Measurements from ENCODE around the gene METTL25.

METTL25 gene

GRCh38 chr12:82461393-82461792 lies 103.1 kb downstream of the METTL25 start:
- DNase-seq (ENCODE audit: low read depth), result no peak
- TF ChIP-seq, protein P1, sequence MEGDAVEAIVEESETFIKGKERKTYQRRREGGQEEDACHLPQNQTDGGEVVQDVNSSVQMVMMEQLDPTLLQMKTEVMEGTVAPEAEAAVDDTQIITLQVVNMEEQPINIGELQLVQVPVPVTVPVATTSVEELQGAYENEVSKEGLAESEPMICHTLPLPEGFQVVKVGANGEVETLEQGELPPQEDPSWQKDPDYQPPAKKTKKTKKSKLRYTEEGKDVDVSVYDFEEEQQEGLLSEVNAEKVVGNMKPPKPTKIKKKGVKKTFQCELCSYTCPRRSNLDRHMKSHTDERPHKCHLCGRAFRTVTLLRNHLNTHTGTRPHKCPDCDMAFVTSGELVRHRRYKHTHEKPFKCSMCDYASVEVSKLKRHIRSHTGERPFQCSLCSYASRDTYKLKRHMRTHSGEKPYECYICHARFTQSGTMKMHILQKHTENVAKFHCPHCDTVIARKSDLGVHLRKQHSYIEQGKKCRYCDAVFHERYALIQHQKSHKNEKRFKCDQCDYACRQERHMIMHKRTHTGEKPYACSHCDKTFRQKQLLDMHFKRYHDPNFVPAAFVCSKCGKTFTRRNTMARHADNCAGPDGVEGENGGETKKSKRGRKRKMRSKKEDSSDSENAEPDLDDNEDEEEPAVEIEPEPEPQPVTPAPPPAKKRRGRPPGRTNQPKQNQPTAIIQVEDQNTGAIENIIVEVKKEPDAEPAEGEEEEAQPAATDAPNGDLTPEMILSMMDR (IDR thresholded peaks at IDR 0.05; ENCODE audit: insufficient read depth, low read depth, low read length, missing control alignments), result no peak
- no peak overlapping the region for H3K4me3 ChIP-seq (ENCODE audit: low read depth, low read length)

DNA sequence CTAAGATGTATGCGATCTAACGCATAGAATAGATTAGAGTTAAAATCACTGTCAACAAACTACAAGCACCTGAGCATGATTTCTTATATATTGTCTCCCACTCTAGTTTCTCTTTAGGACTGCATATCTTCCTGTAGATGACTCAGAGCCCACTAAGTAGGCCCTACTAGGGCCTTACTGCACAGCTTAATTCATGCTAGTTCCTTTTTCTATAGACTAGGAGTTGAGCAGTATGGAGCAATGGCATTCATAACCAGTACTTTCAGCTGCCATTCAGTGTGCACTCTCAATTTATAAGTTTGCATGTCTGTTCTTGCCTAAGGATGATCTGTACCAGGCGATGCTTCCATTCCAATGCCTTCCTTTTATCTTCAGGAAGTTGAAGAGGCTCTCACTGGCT lies 103.5 kb downstream of the METTL25 start:
- no peak overlapping the region for H3K4me3 ChIP-seq (ENCODE audit: low read depth, low read length)
- TF ChIP-seq, protein P1 (IDR thresholded peaks at IDR 0.05; ENCODE audit: insufficient read depth, low read depth, low read length, missing control alignments), result no peak
- DNase-seq (ENCODE audit: low read depth), result no peak

- DNase-seq (ENCODE audit: low read depth), result no peak
- TF ChIP-seq, protein P1 (IDR thresholded peaks at IDR 0.05; ENCODE audit: insufficient read depth, low read depth, low read length, missing control alignments), result no peak
- H3K4me3 ChIP-seq (ENCODE audit: low read depth, low read length), result no peak overlapping the region
Observed at GRCh38 chr12:82468563-82468962, 110.2 kb downstream of the METTL25 start.

DNA sequence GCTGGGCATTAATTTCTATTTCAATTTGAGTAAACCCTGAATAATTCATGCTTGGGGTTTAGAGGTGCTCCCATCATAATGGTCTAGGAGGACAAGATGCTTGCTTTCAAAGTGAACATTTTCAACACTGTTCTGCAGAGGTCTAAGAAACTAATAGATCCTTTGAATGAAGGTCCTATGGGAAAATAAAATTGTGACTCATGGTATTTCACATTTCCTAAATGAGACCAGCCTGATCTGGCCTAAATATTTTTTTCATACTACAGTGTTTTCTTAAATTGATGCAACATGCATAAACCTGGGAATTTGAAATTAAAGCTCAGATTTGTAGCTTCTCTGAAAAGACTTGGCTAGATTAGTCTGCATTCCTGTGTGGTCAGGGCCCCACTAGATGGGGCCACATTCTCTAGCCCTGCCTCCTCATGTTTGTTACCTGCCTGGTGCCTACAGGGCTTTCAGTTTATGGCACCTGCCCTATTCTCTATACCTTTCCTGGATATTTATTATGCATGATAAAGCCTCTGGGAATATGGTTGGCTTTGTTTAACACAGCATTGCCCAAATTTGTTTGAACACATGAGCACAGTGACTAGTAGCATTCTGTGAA lies 112.7 kb downstream of the METTL25 start:
- DNase-seq (ENCODE audit: low read depth), result no peak
- TF ChIP-seq, protein P1 (IDR thresholded peaks at IDR 0.05; ENCODE audit: insufficient read depth, low read depth, low read length, missing control alignments), result no peak
- no peak overlapping the region for H3K4me3 ChIP-seq (ENCODE audit: low read depth, low read length)

DNA sequence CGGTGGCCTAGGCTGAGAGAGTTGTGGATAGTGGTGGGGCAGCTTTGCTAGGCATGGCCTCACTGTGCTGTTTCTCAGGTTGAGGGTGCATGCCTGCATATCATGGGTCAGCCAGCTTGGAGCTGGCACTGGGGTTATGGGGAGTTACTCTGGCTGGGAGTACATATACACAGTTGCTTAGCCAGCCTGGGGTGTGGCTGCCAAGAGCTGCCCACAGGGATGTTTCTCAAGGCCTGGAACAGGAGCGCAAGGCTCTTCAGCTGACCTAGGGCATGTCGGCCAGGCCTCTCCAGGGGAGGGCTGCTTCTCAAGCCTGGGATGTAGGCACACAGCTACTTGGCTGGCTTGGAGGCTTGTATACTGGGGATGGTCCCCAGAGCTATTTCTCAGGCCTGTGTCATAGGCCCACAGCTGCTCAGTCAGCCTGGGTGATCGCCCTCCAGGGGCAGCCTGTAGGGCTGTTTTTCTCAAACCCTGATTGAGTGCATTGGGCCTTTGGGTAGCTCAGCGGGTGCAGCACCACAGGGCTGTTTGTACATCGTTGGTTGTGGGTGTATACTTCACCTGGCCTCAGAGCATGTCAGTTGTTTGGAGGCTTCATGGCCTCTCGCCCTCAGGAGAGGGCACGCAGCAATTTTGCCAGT lies 114.9 kb downstream of the METTL25 start:
- DNase-seq (ENCODE audit: low read depth), result no peak
- H3K4me3 ChIP-seq (ENCODE audit: low read depth, low read length), result no peak overlapping the region
- TF ChIP-seq, protein P1 (IDR thresholded peaks at IDR 0.05; ENCODE audit: insufficient read depth, low read depth, low read length, missing control alignments), result no peak

- peak; percentile 4 for DNase-seq (ENCODE audit: low read depth)
- TF ChIP-seq, protein P1 (IDR thresholded peaks at IDR 0.05; ENCODE audit: insufficient read depth, low read depth, low read length, missing control alignments), result no peak
- H3K4me3 ChIP-seq (ENCODE audit: low read depth, low read length), result no peak overlapping the region
Observed at GRCh38 chr12:82474181-82474797, 116.0 kb downstream of the METTL25 start.
